CD14-positive monocyte (primary cell): ENCODE results near the gene PABPC1L. TPM values are rescaled to one million over a fixed set of nuclear protein-coding genes. Genes with fewer than 3 reads are reported as not detected.
A peak's percentile ranks its signal among the peaks of the same experiment; 100 is the strongest.

Experiments used
- DNase-seq, 3 donors: peaks; one replicate each; pipeline ENCODE4 v3.0.0-alpha.2; 2011 to 2022
- H2AFZ ChIP-seq: 2 replicates; pipeline ENCODE4 v1.6.0; 2012; ENCODE audit warnings: mild to moderate bottlenecking, low read depth, low read length, inconsistent platforms; ENCODE audit not compliant: insufficient read depth, poor library complexity, severe bottlenecking
- H3K27ac ChIP-seq, 2 donors: 1 replicate in 1 of 2; 2 replicates in 1 of 2; pipeline ENCODE4 v1.5.1; 2012 to 2013; ENCODE audit warnings: low read length in 2 of 2, control low read depth in 1 of 2, inconsistent platforms in 1 of 2, low read depth in 1 of 2, mild to moderate bottlenecking in 1 of 2
- H3K27me3 ChIP-seq, 2 donors: one replicate each; pipeline versions ENCODE4 v1.6.0 to v1.6.1; 2011 to 2013; ENCODE audit warnings: low read length in 2 of 2; ENCODE audit not compliant: control insufficient read depth in 2 of 2, insufficient read depth in 2 of 2
- H3K36me3 ChIP-seq, 2 donors: replicated peaks in 1 of 2; 1 replicate in 1 of 2; 2 replicates in 1 of 2; pipeline versions ENCODE4 v1.5.1 to v1.6.1; 2012 to 2013; ENCODE audit warnings: low read length in 2 of 2, control low read depth in 1 of 2, inconsistent platforms in 1 of 2, mild to moderate bottlenecking in 1 of 2; ENCODE audit not compliant: insufficient read depth in 2 of 2, control insufficient read depth in 1 of 2
- H3K4me1 ChIP-seq, 2 donors: 1 replicate in 1 of 2; 2 replicates in 1 of 2; pipeline versions ENCODE4 v1.5.1 to v1.6.1; 2012 to 2013; ENCODE audit warnings: low read length in 2 of 2, control low read depth in 1 of 2, inconsistent platforms in 1 of 2, mild to moderate bottlenecking in 1 of 2, moderate library complexity in 1 of 2; ENCODE audit not compliant: insufficient read depth in 2 of 2, control insufficient read depth in 1 of 2
- H3K4me2 ChIP-seq: replicated peaks from 2 replicates; pipeline ENCODE3; 2012; ENCODE audit warnings: low read length, moderate library complexity, mild to moderate bottlenecking; ENCODE audit not compliant: poor library complexity, severe bottlenecking; ENCODE audit errors: extremely low read depth
- H3K4me3 ChIP-seq, 3 experiments: fragments of 200-600 bp in 1 of 3; sonication (generic) in 1 of 3; replicated peaks in 1 of 3; 1 replicate in 2 of 3; 2 replicates in 1 of 3; pipeline ENCODE4 v1.5.1; 2011 to 2013; ENCODE audit warnings: low read length in 3 of 3, mild to moderate bottlenecking in 3 of 3, control low read depth in 2 of 3, low read depth in 2 of 3, inconsistent platforms in 1 of 3, moderate library complexity in 1 of 3
- H3K79me2 ChIP-seq: 2 replicates; pipeline ENCODE4 v1.6.0; 2012; ENCODE audit warnings: mild to moderate bottlenecking, control low read depth, inconsistent platforms, low read length, moderate library complexity; ENCODE audit not compliant: insufficient read depth
- H3K9ac ChIP-seq: 2 replicates; pipeline ENCODE4 v1.6.0; 2017; ENCODE audit warnings: low read length, mild to moderate bottlenecking; ENCODE audit not compliant: insufficient read depth, poor library complexity, severe bottlenecking
- H3K9me3 ChIP-seq, 2 donors: replicated peaks in 1 of 2; 1 replicate in 1 of 2; 2 replicates in 1 of 2; pipeline versions ENCODE4 v1.5.1 to v1.6.1; 2012 to 2013; ENCODE audit warnings: low read length in 2 of 2, control low read depth in 1 of 2; ENCODE audit not compliant: control insufficient read depth in 1 of 2, insufficient read depth in 1 of 2
- H4K20me1 ChIP-seq: 2 replicates; pipeline ENCODE4 v1.6.0; 2012; ENCODE audit warnings: mild to moderate bottlenecking, low read length, control low read depth, moderate library complexity; ENCODE audit not compliant: insufficient read depth
- H3K27ac Mint-ChIP-seq, 7 donors: one replicate each; pipeline ENCODE4 v1.8.0; 2020; ENCODE audit warnings: mild to moderate bottlenecking in 7 of 7, mixed read lengths in 7 of 7, moderate library complexity in 6 of 7, inconsistent platforms in 2 of 7
- H3K27me3 Mint-ChIP-seq, 3 donors: one replicate each; pipeline ENCODE4 v1.8.0; 2021 to 2022; ENCODE audit warnings: low read depth in 3 of 3, mild to moderate bottlenecking in 3 of 3, mixed read lengths in 3 of 3, moderate library complexity in 3 of 3, inconsistent platforms in 1 of 3
- H3K36me3 Mint-ChIP-seq, 2 donors: one replicate each; pipeline ENCODE4 v1.8.0; 2020; ENCODE audit warnings: mixed read lengths in 2 of 2, inconsistent platforms in 1 of 2, mild to moderate bottlenecking in 1 of 2
- H3K4me1 Mint-ChIP-seq: one replicate; pipeline ENCODE4 v1.8.0; 2020; ENCODE audit warnings: mild to moderate bottlenecking, mixed read lengths
- H3K4me3 Mint-ChIP-seq, 2 donors: one replicate each; pipeline ENCODE4 v1.8.0; 2020; ENCODE audit warnings: mild to moderate bottlenecking in 2 of 2, mixed read lengths in 2 of 2, moderate library complexity in 1 of 2
- H3K9me3 Mint-ChIP-seq, 7 donors: one replicate each; pipeline ENCODE4 v1.8.0; 2020 to 2022; ENCODE audit warnings: mixed read lengths in 7 of 7, mild to moderate bottlenecking in 6 of 7, moderate library complexity in 6 of 7, inconsistent platforms in 2 of 7
- CTCF ChIP-seq: fragments of 200-600 bp; IDR thresholded peaks from one replicate; pipeline ENCODE4 v1.8.0; 2022; ENCODE audit warnings: antibody characterized with exemption, mild to moderate bottlenecking
- WGBS: methylation state at CpG from one replicate; pipeline ENCODE4 v1.1.5; 2013; ENCODE audit warnings: missing lambda C conversion rate; ENCODE audit not compliant: insufficient coverage; 5-methylcytosine and 5-hydroxymethylcytosine counted together
- intact Hi-C, 2 donors: fragments of 100-400 bp; cut with micrococcal nuclease; formaldehyde crosslinking; loops; one replicate each; pipeline versions ENCODE4 v1.15.0 to v1.15.1; 2023
- polyA plus RNA-seq, 3 donors: library from polyadenylated mRNA; depleted of rRNA in 1 of 3; unstranded in 2 of 3; stranded (reverse) in 1 of 3; fragments of 300-500 nt in 2 of 3; fragments of >200 nt in 1 of 3; fragmentation: Illumina TruSeq in 2 of 3; gene quantifications; 1 replicate in 2 of 3; 2 replicates in 1 of 3; pipeline ENCODE4 v1.2.3, GENCODE V29; 2012 to 2021

The PABPC1L gene
- polyA plus RNA-seq, 3 donors = 0.21 to 69.1 TPM; not detected in 1

- Histone ChIP-seq H3K4me1 (peaks cover 10% of the 10 kb centered on the region in 2 donors), H3K27me3 (no peaks in the 10 kb centered on the region), H2AFZ (no peak overlapping the region), H3K9ac (no peak overlapping the region), H4K20me1 (peaks cover under 1% of the 10 kb centered on the region), H3K36me3 (peaks cover 0 to 9% of the 10 kb centered on the region in 2 donors), H3K79me2 (no peaks in the 10 kb centered on the region), H3K9me3 (no peaks in the 10 kb centered on the region), H3K4me2 (no peak overlapping the region), H3K4me3 (no peak overlapping the region), H3K27ac (no peak overlapping the region)
- TF ChIP-seq CTCF = no peak
- Mint-ChIP-seq H3K4me1 (peaks cover 12% of the 10 kb centered on the region), H3K9me3 (no peaks in the 10 kb centered on the region), H3K4me3 (no peak overlapping the region), H3K27me3 (no peaks in the 10 kb centered on the region), H3K27ac (peak overlapping the region in 2 of 7 donors; percentile 2 to 10), H3K36me3 (peaks cover 28 to 37% of the 10 kb centered on the region in 2 donors)
- WGBS = 7% methylated on average over 1 of the region's 1 CpG
- intact Hi-C loops = no loop called here
- DNase-seq = no peak
These were observed 5.1 kb downstream of the PABPC1L start for GRCh38 chr20:44914924-44915323.

- Histone ChIP-seq H3K4me3 (no peak overlapping the region), H3K27ac (no peak overlapping the region), H3K36me3 (peaks cover 0 to 9% of the 10 kb centered on the region in 2 donors), H4K20me1 (no peaks in the 10 kb centered on the region), H3K27me3 (no peaks in the 10 kb centered on the region), H3K9me3 (no peaks in the 10 kb centered on the region), H3K4me2 (no peak overlapping the region), H3K4me1 (no peaks in the 10 kb centered on the region), H3K9ac (no peak overlapping the region), H2AFZ (no peak overlapping the region), H3K79me2 (no peaks in the 10 kb centered on the region)
- Mint-ChIP-seq H3K27me3 (peaks cover 0 to 4% (median 0%) of the 10 kb centered on the region in 3 donors), H3K27ac (no peak overlapping the region), H3K36me3 (peaks cover 28 to 45% of the 10 kb centered on the region in 2 donors), H3K9me3 (no peaks in the 10 kb centered on the region), H3K4me1 (peaks cover under 1% of the 10 kb centered on the region), H3K4me3 (no peak overlapping the region)
- intact Hi-C loops = no loop called here
- 98% methylated on average over 11 of the region's 12 CpGs for WGBS
- no peak for DNase-seq
- no peak for TF ChIP-seq CTCF
These were observed 6.7 kb downstream of the PABPC1L start for GRCh38 chr20:44916586-44916985.
